ENCODE data around the gene TRIM44.
"Not testable (repeated sequence)": the region's sequence is repeated elsewhere in the genome, so short reads cannot be mapped to it uniquely, and the experiment has no call there.

The TRIM44 gene

DNA sequence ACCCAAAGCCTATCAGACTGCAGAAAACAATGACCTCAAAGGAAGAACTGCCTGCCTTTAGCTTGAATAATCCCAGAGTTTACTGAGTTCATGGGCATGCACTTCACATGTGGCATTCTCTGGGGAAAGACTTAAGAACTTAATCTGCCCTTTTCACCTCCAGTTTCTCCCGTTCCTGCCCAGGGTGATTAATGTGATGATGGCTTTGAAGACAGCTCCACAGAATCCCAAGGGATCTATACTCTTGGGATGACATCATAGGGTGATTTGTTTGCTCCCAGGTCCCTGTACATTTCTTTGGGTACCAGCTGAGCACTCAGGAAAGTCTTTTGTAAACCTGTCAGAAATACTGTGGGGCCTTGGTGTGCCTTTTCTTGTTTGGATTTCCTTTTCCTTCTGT, 30.3 kb upstream of the TRIM44 start:
- DNase-seq (ENCODE audit: low read depth, low spot score), result no peak

DNA sequence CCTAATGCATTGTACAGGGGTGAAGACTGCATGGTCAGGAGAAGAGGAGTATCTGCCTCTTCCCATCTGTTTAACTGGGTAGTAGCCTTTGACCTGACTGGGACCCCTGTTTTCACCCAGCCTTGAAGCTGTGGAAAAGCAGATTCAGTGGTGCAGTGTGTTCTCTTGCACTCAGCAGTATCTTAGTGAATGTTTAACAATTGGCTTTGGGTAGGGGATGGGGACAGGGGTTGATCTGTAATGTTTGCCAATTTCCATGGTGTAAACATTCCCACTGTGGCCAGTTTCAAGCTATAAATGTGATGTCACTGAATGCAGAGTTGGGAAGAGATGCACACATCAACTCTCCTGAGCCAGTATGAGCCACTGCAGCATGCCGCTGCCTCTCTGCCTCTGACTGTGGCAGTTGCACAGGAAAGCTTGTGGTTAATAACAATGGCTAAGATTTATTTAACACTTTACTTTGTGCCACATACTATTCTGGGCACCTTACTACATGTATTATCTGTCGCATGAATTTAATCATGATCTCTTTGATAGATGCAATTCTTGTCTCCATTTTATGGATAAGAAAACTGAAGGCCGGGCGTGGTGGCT, 28.6 kb upstream of the TRIM44 start:
- DNase-seq (ENCODE audit: low read depth, low spot score), result no peak

DNA sequence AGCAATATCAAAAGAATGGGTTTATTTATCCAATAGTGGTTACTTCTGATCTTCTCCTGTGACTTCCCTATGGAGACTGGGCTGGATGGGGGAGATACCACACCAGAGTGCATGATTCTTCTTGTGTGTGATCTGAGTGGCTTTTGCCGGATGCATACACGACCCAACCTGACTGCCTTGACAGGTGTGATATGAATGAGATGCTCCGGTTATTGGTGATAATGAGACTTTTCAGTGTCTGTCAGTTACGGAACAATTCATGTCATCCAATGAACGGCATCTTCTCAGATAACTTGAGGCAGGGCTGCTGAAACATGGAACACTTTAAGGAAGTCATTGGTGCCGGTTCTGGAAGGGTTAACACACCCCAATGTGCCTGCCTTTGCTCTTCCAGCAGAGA, 26.6 kb upstream of the TRIM44 start:
- no peak for DNase-seq (ENCODE audit: low read depth, low spot score)

DNA sequence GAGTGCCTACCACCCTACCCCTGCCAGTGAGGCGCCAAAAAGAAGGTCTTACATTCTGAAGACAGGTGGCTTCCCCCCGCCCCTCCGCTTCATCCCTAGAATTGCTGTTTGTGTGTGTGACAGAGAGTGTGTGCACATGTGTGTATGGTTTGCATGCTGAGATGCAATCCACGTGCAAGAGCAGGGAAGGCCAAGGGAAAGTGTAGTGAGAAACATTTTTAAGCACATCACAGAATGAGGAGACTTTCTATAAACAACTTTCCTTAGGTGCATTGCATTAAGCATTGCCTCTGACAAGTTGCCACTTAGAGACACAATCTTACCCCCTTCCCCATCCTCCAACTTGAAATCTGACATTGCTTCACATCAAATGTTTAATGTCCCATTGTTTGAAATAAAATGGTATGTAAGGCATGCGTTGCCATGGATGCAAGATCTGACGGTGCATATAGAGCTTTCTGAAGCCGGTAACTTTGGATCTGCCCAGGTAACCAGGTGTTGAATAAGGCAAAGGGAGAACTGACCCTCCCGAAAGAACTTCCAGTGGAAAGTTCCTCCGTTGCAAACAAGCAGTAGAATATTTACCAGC, 22.9 kb upstream of the TRIM44 start:
- no peak for DNase-seq (ENCODE audit: low read depth, low spot score)

DNA sequence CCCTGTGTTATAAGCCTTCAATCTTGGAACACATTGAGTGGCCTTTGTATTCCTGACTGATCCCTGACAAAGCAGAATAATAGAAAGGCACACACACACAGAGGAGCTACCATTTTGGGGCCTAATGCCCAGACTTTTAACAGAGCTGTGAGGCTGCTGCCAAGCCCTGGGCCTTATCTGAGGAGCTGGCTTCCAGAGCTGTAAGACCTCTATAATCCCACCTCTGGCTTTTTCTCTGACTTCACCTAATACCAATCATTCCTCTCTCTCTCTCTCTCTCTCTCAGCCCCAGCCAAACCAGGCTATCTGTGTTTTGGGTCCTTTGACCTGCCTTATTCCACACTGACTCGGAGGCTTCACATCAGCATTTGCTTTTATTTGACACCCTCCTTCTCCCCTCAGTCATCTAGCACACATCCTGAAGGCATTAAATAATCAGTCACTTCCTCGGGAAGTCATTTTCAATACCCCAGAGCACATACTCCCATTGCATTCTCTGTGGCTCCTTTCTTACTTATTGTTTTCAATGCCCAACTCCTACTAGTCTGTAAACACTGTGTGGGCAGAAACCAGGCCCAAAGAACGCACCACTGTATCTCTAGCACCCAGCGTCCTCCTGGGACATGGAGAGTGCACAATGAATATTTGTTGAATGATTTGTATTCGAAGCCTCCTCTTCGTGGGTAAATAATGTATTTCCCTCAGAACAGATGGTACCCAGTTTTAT, 21.2 kb upstream of the TRIM44 start:
- DNase-seq (ENCODE audit: low read depth, low spot score), result no peak

DNA sequence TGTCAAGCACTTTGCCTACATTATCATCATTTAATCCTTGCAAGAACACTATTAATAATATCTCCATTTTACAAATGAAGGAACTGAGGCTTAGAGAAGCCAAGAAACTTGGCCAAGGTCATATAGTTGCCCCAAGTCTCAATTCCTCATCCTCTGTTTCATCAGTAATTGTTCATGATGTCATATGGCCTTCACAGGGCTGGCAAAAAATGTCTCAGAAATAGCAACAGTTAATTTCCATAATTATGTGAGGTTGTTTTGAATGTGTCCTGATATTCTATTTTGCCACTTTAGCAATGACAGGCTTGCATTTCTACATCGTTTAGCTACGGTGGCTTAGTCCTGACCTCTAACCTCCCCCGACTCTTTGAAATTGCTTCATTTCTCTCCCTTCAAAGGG, 20.6 kb upstream of the TRIM44 start:
- no peak for DNase-seq (ENCODE audit: low read depth, low spot score)

DNA sequence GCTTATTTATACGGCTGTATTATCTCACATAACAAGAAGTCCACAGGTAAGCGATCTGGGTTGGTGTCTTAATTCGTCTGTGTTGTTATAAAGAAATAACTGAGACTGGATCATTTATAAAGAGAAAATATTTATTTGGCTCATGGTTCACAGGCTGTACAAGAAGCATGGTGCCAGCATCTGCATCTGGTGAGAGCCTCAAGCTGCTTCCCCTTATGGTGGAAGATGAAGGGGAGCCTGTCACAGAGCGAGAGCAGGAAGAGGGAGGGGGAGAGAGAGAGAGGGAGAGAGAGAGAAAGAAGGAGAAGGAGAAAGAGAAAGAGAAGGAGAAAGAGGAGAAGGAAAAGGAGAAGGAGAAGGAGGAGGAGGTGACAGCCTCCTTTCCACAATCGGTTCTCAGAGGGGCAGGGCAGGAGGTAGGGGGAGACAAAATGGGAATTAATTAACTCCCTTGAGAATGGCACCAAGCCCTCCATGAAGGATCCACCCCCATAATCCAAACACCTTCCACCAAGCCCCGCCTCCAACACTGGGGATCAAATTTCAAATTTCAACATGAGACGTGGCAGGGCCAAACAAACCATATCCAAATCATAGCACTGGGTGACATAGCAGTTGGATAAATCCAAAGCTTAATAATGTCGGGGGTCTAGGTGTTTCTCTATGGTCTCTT, 15.0 kb upstream of the TRIM44 start:
- no peak for DNase-seq (ENCODE audit: low read depth, low spot score)

DNA sequence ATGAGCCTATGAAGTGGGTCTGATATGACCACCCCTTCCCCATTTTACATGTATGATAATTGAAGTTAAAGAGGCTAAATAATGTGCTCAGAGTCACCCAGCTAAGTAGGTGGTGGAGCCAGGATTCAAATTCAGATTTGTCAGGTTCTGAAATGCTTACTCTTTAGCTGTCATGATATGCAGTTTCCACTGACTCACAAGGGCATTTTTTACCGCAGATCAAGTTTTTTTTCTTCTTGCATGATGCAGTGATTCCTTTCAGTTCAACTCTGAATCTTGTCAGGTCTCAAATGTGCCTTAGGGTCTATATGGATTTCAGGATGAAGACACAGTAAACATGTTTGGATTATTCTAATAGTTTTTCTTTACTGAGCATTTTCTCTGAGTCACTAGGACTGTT, 12.6 kb upstream of the TRIM44 start:
- DNase-seq (ENCODE audit: low read depth, low spot score), result no peak

DNA sequence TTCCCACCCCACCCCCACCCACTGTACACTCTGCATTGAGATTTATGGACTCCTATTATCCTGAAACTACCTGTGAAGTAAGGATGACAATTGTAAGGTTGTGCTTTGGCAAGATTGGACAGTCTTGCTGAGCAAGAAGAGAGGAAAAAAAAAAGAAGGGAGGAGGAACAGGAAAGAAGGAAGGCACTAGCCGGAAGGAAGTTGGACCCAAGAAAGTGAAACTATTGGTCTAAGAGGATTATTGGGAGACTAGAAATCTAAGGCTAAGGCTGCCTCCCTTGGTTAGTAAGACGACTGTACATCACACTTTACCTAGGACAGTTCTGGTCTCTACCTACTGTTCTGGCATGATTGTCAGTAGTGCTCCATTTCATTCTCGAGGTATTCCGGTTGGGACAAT, 12.1 kb upstream of the TRIM44 start:
- DNase-seq (ENCODE audit: low read depth, low spot score), result no peak

DNA sequence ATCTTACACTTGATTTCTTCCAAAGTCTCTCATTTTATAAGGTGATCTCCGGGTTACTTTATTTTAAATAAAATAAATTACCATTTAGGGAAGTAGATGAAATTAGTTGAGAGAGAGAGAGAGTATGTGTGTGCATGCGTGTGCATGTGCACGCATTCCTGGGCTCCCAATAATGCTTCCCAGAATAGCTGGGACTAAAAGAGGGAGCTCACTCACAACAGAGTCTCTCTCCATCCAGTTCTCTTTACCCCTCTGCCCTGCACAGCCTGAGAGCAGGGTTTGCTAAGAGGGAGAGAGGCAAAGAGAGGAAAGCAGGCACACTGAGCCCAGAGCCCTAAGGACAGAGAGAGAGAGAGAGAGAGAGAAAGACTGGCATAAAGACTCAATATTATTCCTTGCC, 11.3 kb upstream of the TRIM44 start:
- no peak for DNase-seq (ENCODE audit: low read depth, low spot score)

DNA sequence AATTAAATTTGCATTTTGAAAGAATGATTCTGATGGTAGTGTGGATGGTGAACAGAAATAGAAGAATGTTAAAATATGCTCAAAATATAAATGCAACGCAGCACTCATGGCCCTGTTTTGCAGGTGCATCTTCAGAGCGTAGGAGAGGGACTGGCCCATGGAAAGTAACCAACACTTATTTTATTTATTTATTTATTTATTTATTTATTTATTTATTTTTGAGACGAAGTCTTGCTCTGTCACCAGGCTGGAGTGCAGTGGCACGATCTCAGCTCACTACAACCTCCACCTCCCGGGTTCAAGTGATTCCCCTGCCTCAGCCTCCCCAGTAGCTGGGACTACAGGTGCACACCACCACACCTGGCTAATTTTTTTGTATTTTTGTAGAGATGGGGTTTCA, 9.8 kb upstream of the TRIM44 start:
- DNase-seq (ENCODE audit: low read depth, low spot score), result not testable (repeated sequence)

DNA sequence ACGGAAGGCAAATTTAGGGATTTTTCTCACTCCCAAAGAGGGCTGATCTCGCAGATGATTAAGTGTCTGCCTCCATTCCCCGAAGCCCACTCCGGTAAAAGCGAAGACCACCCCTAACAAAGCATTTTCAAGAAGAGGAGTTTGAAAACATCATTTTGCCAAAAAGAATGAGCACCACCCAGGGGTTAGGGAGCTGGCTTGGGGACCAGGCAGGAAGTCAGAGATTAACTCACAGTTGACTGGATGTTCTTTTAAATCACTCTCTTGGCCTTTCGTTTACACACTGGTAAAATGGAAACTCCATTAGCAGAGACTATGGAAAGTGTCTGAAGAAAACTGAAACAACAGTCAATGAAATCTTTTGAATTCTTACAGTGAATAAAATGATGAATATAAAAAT, 7.9 kb upstream of the TRIM44 start:
- DNase-seq (ENCODE audit: low read depth, low spot score), result no peak

DNA sequence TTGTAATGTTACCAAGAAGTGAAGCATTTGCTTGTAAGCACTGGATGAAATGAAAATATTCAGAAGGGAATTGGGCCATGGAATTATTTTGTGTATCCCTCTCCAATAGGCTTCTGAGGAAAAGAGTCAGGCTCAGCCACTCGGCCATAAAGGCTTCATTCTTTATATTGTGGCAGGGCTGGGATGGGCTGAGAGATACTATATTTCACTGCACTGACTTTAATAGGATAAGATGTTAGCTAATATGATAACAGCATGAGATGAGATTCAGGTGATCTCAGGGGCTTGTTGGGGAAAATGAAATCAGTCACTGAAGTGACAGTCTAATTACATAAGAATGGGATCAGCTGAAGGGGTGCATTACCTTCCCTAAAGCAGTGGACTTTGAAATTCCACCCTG, 7.3 kb upstream of the TRIM44 start:
- no peak for DNase-seq (ENCODE audit: low read depth, low spot score)

DNA sequence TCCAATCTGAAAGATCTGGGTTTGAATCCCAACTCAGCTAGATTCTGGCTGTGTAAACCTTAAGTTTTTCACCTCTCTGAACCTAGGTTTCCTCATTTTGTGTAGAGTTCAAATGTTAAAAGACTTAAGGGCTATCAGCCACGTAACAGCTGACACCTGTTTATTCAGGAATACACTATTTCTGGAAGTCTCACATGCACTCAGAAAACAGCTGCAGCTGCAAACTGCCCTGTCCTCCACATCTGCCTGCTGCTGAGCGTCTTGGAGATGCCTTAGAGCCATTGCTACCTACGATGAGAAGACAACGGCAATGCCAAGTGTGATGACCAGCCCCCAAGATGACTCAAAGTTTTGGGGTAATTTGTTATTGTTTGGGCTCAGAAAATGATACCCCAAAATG, 6.7 kb upstream of the TRIM44 start:
- no peak for DNase-seq (ENCODE audit: low read depth, low spot score)

DNA sequence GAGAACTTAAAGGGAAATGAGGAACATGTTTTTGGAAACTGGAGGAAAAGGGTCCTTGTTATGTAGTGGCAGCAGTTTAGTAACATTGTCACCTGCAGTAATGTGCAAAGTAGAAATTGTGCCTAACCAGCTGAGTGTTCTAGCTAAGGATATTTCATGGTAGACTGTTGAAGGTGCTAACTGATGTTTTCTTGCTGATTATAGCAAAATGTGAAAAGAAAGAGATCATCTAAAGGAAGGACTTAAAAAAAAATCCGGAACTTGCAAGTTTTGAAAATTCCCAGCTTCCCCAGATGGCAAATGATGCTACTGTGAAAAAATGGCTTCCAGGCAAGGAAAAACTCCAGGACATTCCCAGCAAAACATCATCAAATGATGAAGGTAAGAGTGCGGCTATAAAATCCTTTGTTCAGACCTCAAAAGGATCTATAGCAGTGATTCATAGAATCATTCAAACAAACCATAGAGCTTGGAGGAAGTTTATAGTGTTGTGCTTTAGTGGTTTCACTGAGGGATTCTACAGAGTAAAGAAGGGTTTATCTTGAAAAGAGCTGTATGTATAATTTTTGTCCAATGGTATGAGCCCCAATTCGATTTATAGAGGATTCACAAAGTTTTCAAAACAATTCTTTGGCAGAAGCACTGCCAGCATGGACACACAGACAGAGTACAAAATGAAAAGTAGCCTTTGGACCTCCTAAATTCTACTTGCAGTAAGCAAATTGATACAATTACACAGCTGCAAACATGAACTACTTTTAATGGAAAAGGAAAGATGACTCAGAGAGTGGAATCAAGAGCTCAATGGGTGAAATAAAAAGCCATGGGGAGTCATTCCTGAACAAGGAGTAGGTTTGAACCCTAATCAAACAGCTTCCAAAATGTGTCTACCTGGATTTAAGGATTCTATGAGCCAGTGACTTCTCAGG, 4.3 kb upstream of the TRIM44 start:
- DNase-seq (ENCODE audit: low read depth, low spot score), result no peak

DNA sequence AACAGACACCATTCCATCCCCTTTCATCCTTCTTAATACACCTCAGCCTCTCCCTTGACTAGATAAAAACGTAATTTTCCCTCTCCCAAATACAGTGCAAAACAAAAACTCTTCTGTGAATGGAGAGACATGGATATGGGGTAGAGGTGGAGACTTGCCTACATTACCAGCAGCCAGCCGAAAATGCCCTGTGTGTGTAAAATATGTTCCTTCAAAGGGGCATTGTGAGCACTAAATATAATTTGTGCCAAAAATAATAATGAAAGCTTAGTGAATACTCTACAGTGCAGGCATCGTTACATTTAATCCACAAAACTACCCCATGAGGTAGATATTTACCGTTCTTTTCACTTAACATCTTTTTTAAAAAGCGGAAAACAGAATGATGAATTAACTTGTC, 1.0 kb upstream of the TRIM44 start:
- no peak for DNase-seq (ENCODE audit: low read depth, low spot score)

DNA sequence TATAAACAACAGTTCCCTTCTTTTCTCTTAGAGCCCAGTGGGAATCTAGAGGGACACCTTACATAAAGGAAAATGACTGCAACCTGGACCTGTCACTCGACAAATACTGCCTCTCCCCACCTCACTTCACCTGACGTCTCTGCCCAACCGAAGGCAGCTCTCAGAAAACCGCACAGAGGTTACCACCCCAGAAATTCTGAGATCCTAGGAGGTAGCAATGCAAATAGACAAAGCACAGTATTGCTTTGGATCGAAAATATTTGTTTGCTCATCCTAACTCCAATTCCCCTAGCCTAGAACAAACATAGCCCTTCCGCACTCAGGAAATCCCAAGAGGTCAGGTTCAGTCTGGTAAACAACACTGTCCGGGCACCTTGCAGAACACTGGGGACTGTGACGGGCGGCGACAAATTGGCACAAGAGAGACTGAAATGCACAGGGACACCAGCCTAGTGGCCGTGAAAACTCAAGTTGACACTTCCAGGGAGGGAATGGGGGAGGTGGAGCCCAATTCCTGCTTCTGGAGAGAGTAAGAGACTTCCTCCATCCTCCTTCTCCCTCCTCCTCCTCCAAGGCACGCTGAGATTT, 420 bp upstream of the TRIM44 start:
- DNase-seq (ENCODE audit: low read depth, low spot score), result no peak

DNA sequence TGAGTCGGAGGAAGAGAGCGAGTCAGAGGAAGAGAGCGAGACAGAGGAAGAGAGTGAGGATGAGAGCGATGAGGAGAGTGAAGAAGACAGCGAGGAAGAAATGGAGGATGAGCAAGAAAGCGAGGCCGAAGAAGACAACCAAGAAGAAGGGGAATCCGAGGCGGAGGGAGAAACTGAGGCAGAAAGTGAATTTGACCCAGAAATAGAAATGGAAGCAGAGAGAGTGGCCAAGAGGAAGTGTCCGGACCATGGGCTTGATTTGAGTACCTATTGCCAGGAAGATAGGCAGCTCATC, 780 bp downstream of the TRIM44 start:
- no peak for DNase-seq (ENCODE audit: low read depth, low spot score)

DNA sequence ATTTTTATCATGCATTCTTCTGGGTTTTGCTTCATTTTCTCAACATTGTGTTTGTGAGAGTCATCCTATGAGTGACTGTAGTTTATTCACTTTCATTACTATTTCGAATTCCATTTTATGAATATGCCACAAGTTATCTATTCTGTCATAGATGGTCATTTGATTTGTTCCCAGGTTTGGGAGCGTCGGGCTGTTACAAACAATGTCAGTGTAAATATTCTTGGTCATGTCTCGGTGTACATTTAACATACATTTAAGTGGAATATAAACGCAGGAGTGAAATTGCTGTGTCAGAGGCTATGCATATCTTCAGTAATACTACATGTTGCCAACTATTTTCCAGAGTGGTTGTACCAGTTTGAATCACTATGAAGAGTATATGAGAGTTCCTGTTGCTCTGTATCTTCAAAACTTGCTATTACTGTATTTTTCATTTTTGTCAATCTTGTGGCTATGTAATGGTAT, 2.4 kb downstream of the TRIM44 start:
- no peak for DNase-seq (ENCODE audit: low read depth, low spot score)

DNA sequence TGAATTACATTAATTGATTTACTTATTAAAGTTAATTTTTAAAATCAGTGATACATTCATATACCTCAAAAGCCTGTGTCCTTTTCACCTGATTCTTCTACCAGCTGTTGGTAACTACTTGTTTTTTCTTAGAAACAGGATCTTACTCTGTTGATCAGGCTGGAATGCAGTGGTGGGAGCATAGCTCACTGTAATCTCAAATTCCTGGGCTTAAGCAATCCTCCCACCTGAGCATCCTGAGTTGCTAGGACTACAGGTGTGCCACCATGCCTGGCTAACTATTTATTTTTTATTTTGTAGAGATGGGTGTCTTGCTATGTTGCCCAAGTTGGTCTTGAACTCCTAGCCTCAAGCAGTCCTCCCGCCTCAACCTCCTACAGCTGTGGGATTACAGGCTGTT, 4.7 kb downstream of the TRIM44 start:
- DNase-seq (ENCODE audit: low read depth, low spot score), result no peak

DNA sequence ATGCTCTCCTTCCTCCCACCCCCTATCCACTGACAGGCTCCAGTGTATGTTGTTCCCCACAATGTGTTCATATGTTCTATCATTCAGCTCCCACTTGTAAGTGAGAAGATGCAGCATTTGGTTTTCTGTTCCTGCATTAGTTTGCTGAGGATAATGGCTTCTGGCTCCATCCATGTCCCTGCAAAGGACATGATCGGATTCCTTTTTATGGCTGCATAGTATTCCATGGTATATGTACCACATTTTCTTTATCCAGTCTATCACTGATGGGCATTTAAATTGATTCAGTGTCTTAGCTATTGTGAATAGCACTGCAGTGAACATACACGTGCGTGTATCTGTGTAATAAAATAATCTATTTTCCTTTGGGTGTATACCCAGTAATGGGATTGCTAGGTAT, 5.8 kb downstream of the TRIM44 start:
- not testable (repeated sequence) for DNase-seq (ENCODE audit: low read depth, low spot score)
